H1 (cell line): ENCODE measurements around the gene PRAME. TPM values are rescaled to one million over a fixed set of nuclear protein-coding genes. Genes with fewer than 3 reads are reported as not detected.
A peak's percentile ranks its signal among the peaks of the same experiment; 100 is the strongest.

Experiments
- CTCF ChIA-PET: fragments of 300-600 bp; sonication (Branson Sonifier 250); formaldehyde crosslinking; loops from one replicate; lab custom pipeline; 2021; ENCODE audit not compliant: partially characterized antibody; lab: Charles Lee
- POLR2A ChIA-PET: fragments of 300-600 bp; sonication (Branson Sonifier 250); formaldehyde crosslinking; loops from one replicate; lab custom pipeline; 2021; ENCODE audit warnings: inconsistent platforms; ENCODE audit not compliant: partially characterized antibody; lab: Charles Lee
- DNase-seq, 2 experiments: peaks; one replicate each; pipeline versions ENCODE4 v3.0.0 to v3.0.0-alpha.2; 2010 to 2022; ENCODE audit warnings: low spot score in 2 of 2, low read depth in 1 of 2, mixed read lengths in 1 of 2
- FAIRE-seq: peaks from 2 replicates; lab custom pipeline; 2011; peaks lifted over from hg19 to GRCh38; lab: Jason Lieb, UNC
- H2AFZ ChIP-seq: 2 replicates; pipeline ENCODE4 v1.8.1; 2012; ENCODE audit warnings: low read length, inconsistent platforms
- H2AK5ac ChIP-seq: 2 replicates; pipeline ENCODE4 v1.6.1; 2013; ENCODE audit warnings: low read depth, low read length
- H2BK120ac ChIP-seq: replicated peaks from 2 replicates; pipeline ENCODE3; 2013; ENCODE audit warnings: low read depth, low read length, inconsistent platforms
- H2BK12ac ChIP-seq: 2 replicates; pipeline ENCODE4 v1.6.1; 2013; ENCODE audit warnings: low read depth, low read length
- H2BK15ac ChIP-seq: 2 replicates; pipeline ENCODE4 v1.6.1; 2013; ENCODE audit warnings: low read length
- H2BK20ac ChIP-seq: 2 replicates; pipeline ENCODE4 v1.6.1; 2013; ENCODE audit warnings: low read length
- H2BK5ac ChIP-seq: 2 replicates; pipeline ENCODE4 v1.6.1; 2013; ENCODE audit warnings: low read depth, low read length
- H3K14ac ChIP-seq: 2 replicates; pipeline ENCODE4 v1.6.1; 2013; ENCODE audit warnings: inconsistent platforms; ENCODE audit not compliant: insufficient read length
- H3K18ac ChIP-seq: 2 replicates; pipeline ENCODE4 v1.6.1; 2013; ENCODE audit warnings: low read length; ENCODE audit errors: extremely low read depth
- H3K23ac ChIP-seq: 2 replicates; pipeline ENCODE4 v1.6.1; 2013; ENCODE audit warnings: inconsistent platforms; ENCODE audit not compliant: insufficient read length
- H3K23me2 ChIP-seq: 2 replicates; pipeline ENCODE4 v1.6.1; 2013; ENCODE audit warnings: low read depth, low read length
- H3K27ac ChIP-seq: 2 replicates; pipeline ENCODE4 v1.6.1; 2011; ENCODE audit warnings: low read depth, low read length, inconsistent platforms
- H3K27me3 ChIP-seq, 4 experiments: replicated peaks in 1 of 4; 1 replicate in 1 of 4; 2 replicates in 3 of 4; pipeline versions ENCODE4 v1.6.1 to v1.8.1; 2011 to 2013; ENCODE audit warnings: low read length in 3 of 4, mild to moderate bottlenecking in 3 of 4, inconsistent platforms in 2 of 4, mixed read lengths in 2 of 4, moderate library complexity in 1 of 4; ENCODE audit not compliant: control insufficient read depth in 3 of 4, insufficient read depth in 3 of 4; ENCODE audit errors: extremely low read depth in 1 of 4
- H3K36me3 ChIP-seq, 4 experiments: 2 replicates each; pipeline versions ENCODE4 v1.6.1 to v1.8.1; 2011 to 2013; ENCODE audit warnings: mild to moderate bottlenecking in 4 of 4, low read length in 3 of 4, moderate library complexity in 2 of 4, control low read depth in 1 of 4, inconsistent platforms in 1 of 4; ENCODE audit not compliant: insufficient read depth in 4 of 4, control insufficient read depth in 2 of 4
- H3K4ac ChIP-seq: replicated peaks from 2 replicates; pipeline ENCODE3; 2013; ENCODE audit warnings: low read length, low read depth, mixed read lengths, inconsistent platforms; ENCODE audit not compliant: insufficient read length
- H3K4me1 ChIP-seq, 4 experiments: replicated peaks in 1 of 4; 1 replicate in 1 of 4; 2 replicates in 3 of 4; pipeline versions ENCODE4 v1.6.1 to v1.8.1; 2011 to 2013; ENCODE audit warnings: low read length in 3 of 4, inconsistent platforms in 2 of 4, mixed read lengths in 1 of 4; ENCODE audit not compliant: insufficient read depth in 4 of 4, control insufficient read depth in 3 of 4
- H3K4me2 ChIP-seq, 2 experiments: 2 replicates each; pipeline versions ENCODE4 v1.6.1 to v1.8.1; 2011 to 2013; ENCODE audit warnings: low read depth in 2 of 2, low read length in 2 of 2, control low read depth in 1 of 2, inconsistent platforms in 1 of 2, mild to moderate bottlenecking in 1 of 2; ENCODE audit not compliant: insufficient read depth in 1 of 2
- H3K4me3 ChIP-seq, 4 experiments: fragments of 200-600, 300-600 bp in 1 of 4; sonication (generic), shearing (Covaris generic), sonication (Bioruptor Twin) in 1 of 4; 2 replicates each; pipeline versions ENCODE4 v1.5.1 to v1.8.1; 2011 to 2016; ENCODE audit warnings: low read length in 4 of 4, low read depth in 3 of 4, control low read depth in 2 of 4, inconsistent platforms in 2 of 4, mild to moderate bottlenecking in 2 of 4, mixed read lengths in 1 of 4, moderate library complexity in 1 of 4; ENCODE audit not compliant: insufficient read depth in 2 of 4; ENCODE audit errors: extremely low read depth in 1 of 4
- H3K56ac ChIP-seq: replicated peaks from 2 replicates; pipeline ENCODE3; 2013; ENCODE audit warnings: low read depth, mild to moderate bottlenecking, mixed read lengths, low read length, inconsistent platforms; ENCODE audit not compliant: insufficient read length
- H3K79me1 ChIP-seq: 2 replicates; pipeline ENCODE4 v1.6.1; 2013; ENCODE audit warnings: low read depth, low read length, control low read depth
- H3K79me2 ChIP-seq, 2 experiments: 2 replicates each; pipeline versions ENCODE4 v1.6.1 to v1.8.1; 2012 to 2013; ENCODE audit warnings: low read length in 2 of 2, mild to moderate bottlenecking in 2 of 2, inconsistent platforms in 1 of 2; ENCODE audit not compliant: insufficient read depth in 2 of 2, control insufficient read depth in 1 of 2
- H3K9ac ChIP-seq, 4 experiments: replicated peaks in 1 of 4; 1 replicate in 1 of 4; 2 replicates in 3 of 4; pipeline versions ENCODE4 v1.6.1 to v1.8.1; 2011 to 2013; ENCODE audit warnings: low read depth in 3 of 4, low read length in 3 of 4, control low read depth in 2 of 4, mild to moderate bottlenecking in 2 of 4, moderate library complexity in 2 of 4, inconsistent platforms in 1 of 4; ENCODE audit errors: extremely low read depth in 1 of 4
- H3K9me3 ChIP-seq, 2 experiments: 2 replicates each; pipeline versions ENCODE4 v1.6.1 to v1.8.1; 2012 to 2013; ENCODE audit warnings: mild to moderate bottlenecking in 2 of 2, moderate library complexity in 2 of 2, control low read depth in 1 of 2, inconsistent platforms in 1 of 2, low read depth in 1 of 2, low read length in 1 of 2, mixed read lengths in 1 of 2; ENCODE audit not compliant: insufficient read depth in 2 of 2
- H4K20me1 ChIP-seq, 2 experiments: replicated peaks in 1 of 2; 2 replicates each; pipeline versions ENCODE3 to v1.8.1; 2011 to 2013; ENCODE audit warnings: inconsistent platforms in 2 of 2, low read length in 2 of 2, mild to moderate bottlenecking in 1 of 2; ENCODE audit not compliant: insufficient read depth in 2 of 2, control insufficient read depth in 1 of 2
- H4K5ac ChIP-seq: 2 replicates; pipeline ENCODE4 v1.6.1; 2013; ENCODE audit warnings: low read length, low read depth, mixed read lengths, inconsistent platforms; ENCODE audit not compliant: insufficient read length
- H4K8ac ChIP-seq: 2 replicates; pipeline ENCODE4 v1.8.0; 2013; ENCODE audit warnings: mild to moderate bottlenecking, moderate library complexity, low read length, inconsistent platforms; ENCODE audit not compliant: insufficient read depth; ENCODE audit errors: extremely low read depth
- H4K91ac ChIP-seq: replicated peaks from 2 replicates; pipeline ENCODE3; 2013; ENCODE audit warnings: low read length, mixed read lengths, inconsistent platforms; ENCODE audit not compliant: insufficient read length
- HDAC2 ChIP-seq, 2 experiments: fragments of 300-600 bp in 1 of 2; sonication (generic) in 1 of 2; IDR thresholded peaks; 2 replicates each; pipeline ENCODE4 v1.6.1; 2011 to 2012; ENCODE audit warnings: low read depth in 2 of 2, low read length in 2 of 2, mild to moderate bottlenecking in 2 of 2, moderate library complexity in 2 of 2, borderline replicate concordance in 1 of 2, inconsistent platforms in 1 of 2
- NANOG ChIP-seq: IDR thresholded peaks from 2 replicates; pipeline ENCODE4 v1.6.1; 2011; ENCODE audit warnings: low read length, low read depth, mild to moderate bottlenecking, inconsistent platforms; ENCODE audit not compliant: insufficient read depth, poor library complexity, severe bottlenecking
- RAD21 ChIP-seq, 2 experiments: IDR thresholded peaks in 1 of 2; conservative IDR thresholded peaks in 1 of 2; 2 replicates each; pipeline ENCODE4 v1.6.1; 2011; ENCODE audit warnings: low read depth in 2 of 2, low read length in 2 of 2, improper control_type of control experiment in 1 of 2, inconsistent platforms in 1 of 2, mild to moderate bottlenecking in 1 of 2, moderate library complexity in 1 of 2
- TBP ChIP-seq: IDR thresholded peaks from 2 replicates; pipeline ENCODE4 v1.6.1; 2011; ENCODE audit warnings: low read depth, low read length, improper control_type of control experiment
- YY1 ChIP-seq: IDR thresholded peaks from 2 replicates; pipeline ENCODE4 v1.6.1; 2011; ENCODE audit warnings: low read depth, mild to moderate bottlenecking, low read length
- WGBS, 2 experiments: shearing (Covaris generic) in 1 of 2; methylation state at CpG; one replicate each; pipeline versions ENCODE4 v1.1.6 to v1.1.7; 2013 to 2015; ENCODE audit warnings: low lambda C conversion rate in 2 of 2, mixed read lengths in 2 of 2, inconsistent platforms in 1 of 2, low coverage in 1 of 2, missing lambda C conversion rate in 1 of 2; ENCODE audit not compliant: insufficient replicate concordance in 2 of 2, insufficient coverage in 1 of 2, insufficient read length in 1 of 2; ENCODE audit errors: extremely low coverage in 1 of 2, missing lambda C conversion rate in 1 of 2; 5-methylcytosine and 5-hydroxymethylcytosine counted together
- polyA plus RNA-seq, 7 experiments: library from polyadenylated mRNA; depleted of rRNA in 3 of 7; stranded (reverse) in 5 of 7; unstranded in 2 of 7; fragments of >200 nt in 5 of 7; fragments of 200-250 nt in 2 of 7; gene quantifications; 1 replicate in 5 of 7; 2 replicates in 1 of 7; 4 replicates in 1 of 7; pipeline versions ENCODE4 v1.2.1 to v1.2.3, GENCODE V29; 2011 to 2013; ENCODE audit warnings: missing spikeins in 2 of 7, mixed read lengths in 2 of 7
- total RNA-seq: library from RNA; stranded (reverse); fragmentation: NEBNext Ultra II Directional; extraction: Animal tissue kit (Norgen Biotek cat#: 25700); gene quantifications from 2 replicates; pipeline ENCODE4 v1.2.1, GENCODE V29; 2021
- TF ChIP-seq, protein P1 (sequence below), 3 experiments: IDR thresholded peaks; 1 replicate in 2 of 3; 2 replicates in 1 of 3; pipeline versions ENCODE4 v1.5.1 to v1.6.1; 2011; ENCODE audit warnings: low read length in 3 of 3, mild to moderate bottlenecking in 3 of 3, inconsistent platforms in 2 of 3, low read depth in 1 of 3, moderate library complexity in 1 of 3; ENCODE audit not compliant: insufficient read depth in 1 of 3; ENCODE audit errors: control extremely low read depth in 1 of 3

Gene PRAME
- total and polyA plus RNA-seq, 2 of the 8 experiments (the other 6 are each of a cell fraction or from before 2014, with no cell fraction given): 0.15 to 1.1 TPM

DNA sequence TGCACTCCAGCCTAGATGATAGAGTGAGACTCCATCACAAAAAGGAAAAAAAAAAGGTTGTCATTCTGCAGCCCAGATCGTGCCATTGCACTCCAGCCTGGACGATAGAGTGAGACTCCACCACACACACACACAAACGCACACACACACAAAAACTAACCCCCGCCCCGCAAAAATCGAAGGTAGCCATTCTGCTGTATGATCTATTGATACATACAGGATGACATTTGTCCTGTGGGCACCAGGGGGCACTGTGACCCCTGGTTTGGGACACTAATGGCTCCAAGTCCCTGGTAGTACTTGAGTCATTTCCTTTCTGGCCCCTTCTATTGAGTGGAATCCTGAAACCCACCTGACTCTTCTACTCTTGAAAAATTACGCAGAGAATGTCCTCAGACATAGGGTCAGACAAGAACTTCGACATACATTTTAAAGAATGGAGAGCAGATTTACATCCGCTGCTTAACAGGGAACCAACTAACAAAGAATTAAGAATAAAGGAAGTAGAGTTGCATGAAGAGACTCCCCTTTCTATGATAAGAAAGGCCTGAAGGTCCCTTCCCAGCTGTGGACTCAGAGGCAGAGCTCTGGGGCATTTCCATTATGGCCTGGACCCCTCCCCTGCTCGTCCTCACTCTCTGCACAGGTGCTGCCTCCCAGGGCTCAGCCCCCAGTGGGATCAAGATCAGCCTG, 35.0 kb upstream of the PRAME start:
- no peak overlapping the region for H2BK120ac ChIP-seq
- no peaks in the 10 kb centered on the region for H4K20me1 ChIP-seq
- no peaks in the 10 kb centered on the region for H3K36me3 ChIP-seq
- TF ChIP-seq NANOG (no peak), HDAC2 (IDR thresholded peaks at IDR 0.05; ENCODE audit: borderline replicate concordance in 1 of 2, low read depth in 2 of 2, low read length in 2 of 2) (no peak), YY1 (0 out of 2 replicates have a peak, but pooled peaks have one; percentile 37), RAD21 (IDR thresholded peaks at IDR 0.05 in 1 of 2, conservative IDR thresholded peaks at IDR 0.05 in 1 of 2; ENCODE audit: low read depth in 2 of 2, low read length in 2 of 2) (peak; percentile 69 to 72), TBP (no peak)
- TF ChIP-seq, protein P1, sequence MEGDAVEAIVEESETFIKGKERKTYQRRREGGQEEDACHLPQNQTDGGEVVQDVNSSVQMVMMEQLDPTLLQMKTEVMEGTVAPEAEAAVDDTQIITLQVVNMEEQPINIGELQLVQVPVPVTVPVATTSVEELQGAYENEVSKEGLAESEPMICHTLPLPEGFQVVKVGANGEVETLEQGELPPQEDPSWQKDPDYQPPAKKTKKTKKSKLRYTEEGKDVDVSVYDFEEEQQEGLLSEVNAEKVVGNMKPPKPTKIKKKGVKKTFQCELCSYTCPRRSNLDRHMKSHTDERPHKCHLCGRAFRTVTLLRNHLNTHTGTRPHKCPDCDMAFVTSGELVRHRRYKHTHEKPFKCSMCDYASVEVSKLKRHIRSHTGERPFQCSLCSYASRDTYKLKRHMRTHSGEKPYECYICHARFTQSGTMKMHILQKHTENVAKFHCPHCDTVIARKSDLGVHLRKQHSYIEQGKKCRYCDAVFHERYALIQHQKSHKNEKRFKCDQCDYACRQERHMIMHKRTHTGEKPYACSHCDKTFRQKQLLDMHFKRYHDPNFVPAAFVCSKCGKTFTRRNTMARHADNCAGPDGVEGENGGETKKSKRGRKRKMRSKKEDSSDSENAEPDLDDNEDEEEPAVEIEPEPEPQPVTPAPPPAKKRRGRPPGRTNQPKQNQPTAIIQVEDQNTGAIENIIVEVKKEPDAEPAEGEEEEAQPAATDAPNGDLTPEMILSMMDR (IDR thresholded peaks at IDR 0.05; ENCODE audit: control extremely low read depth in 1 of 3, insufficient read depth in 1 of 3, low read depth in 1 of 3, low read length in 3 of 3): peak; percentile 66 to 76 (median 67)
- no peaks in the 10 kb centered on the region for H3K79me1 ChIP-seq
- no peak overlapping the region for H3K4ac ChIP-seq
- no peak overlapping the region for H3K4me3 ChIP-seq
- CTCF ChIA-PET: interaction anchor here (0.7 kb wide), 1 partner anchor 797 kb away, joined by 3 read pairs; no protein-coding TSS in a partner anchor
- no peak overlapping the region for H2BK5ac ChIP-seq
- H3K9ac ChIP-seq: no peak overlapping the region
- no peak overlapping the region for H2AFZ ChIP-seq
- H3K27ac ChIP-seq: no peak overlapping the region
- H4K91ac ChIP-seq: no peak overlapping the region
- no peaks in the 10 kb centered on the region; the same call in 1 of the 2 replicates for H3K23me2 ChIP-seq
- no peak overlapping the region for H3K4me2 ChIP-seq
- H2BK15ac ChIP-seq: no peak overlapping the region
- H3K4me1 ChIP-seq: no peaks in the 10 kb centered on the region
- H3K56ac ChIP-seq: no peak overlapping the region
- H2AK5ac ChIP-seq: no peak overlapping the region
- peaks cover 17 to 55% (median 41%) of the 10 kb centered on the region in 4 experiments for H3K27me3 ChIP-seq
- H3K23ac ChIP-seq: no peak overlapping the region
- H4K8ac ChIP-seq: no peak overlapping the region
- H4K5ac ChIP-seq: no peak overlapping the region
- no peak overlapping the region for H2BK12ac ChIP-seq
- no peak overlapping the region for H2BK20ac ChIP-seq
- H3K79me2 ChIP-seq: no peaks in the 10 kb centered on the region
- no peak overlapping the region for H3K18ac ChIP-seq
- H3K14ac ChIP-seq: no peak overlapping the region
- POLR2A ChIA-PET: no interaction called here
- H3K9me3 ChIP-seq: peaks cover 19 to 62% of the 10 kb centered on the region in 2 experiments
- WGBS, 2 experiments: 69% methylated on average over 10 of the region's 10 CpGs; no CpG with 5 or more reads in 1 of the 2 experiments
- FAIRE-seq (peak; percentile 28), DNase-seq (peak in 1 of 2 experiments; percentile 73)
